Measurements from ENCODE around the gene OSGEP.

Gene OSGEP

DNA sequence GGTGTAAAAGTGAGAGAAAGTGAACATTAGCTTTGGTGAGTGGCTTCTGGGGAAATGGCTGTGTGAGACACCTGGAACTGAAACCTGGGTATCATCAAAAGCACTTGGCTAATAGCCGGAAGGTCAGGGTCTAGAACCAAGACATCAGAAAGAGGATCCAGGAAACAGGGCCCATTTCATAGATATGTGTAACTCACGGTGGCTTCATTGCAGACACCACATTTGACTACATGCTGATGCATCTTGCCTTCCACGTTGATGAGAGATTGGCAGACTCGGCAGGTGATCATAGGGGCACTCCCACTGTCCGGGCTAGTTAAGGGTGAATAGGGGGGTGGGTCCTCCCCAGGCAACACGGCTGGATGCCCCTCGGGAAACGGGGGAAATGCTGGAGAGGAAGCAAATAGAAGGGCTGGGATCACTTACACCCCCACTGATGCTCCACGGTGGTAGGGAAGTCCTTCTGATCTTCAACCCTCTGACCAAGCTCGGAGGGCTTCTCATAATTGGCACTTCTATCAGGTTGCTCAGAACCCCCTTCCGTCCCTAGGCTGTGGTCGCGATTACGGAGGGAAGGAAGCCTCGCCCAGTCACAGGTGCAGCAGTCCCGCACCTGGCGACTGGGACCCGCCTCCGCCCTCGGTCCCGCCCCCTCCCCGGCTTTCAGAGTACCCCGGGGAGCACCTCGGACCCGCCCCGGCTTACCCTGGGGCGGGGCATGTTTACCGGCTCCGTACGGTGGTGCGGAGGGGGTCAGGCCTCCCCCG lies 6.0 kb upstream of the OSGEP start (continued):
- TF ChIP-seq SALL2 (tag by site-specific recombination; IDR thresholded peaks at IDR 0.05; ENCODE audit: borderline replicate concordance) (no peak), ZNF324 (tag by site-specific recombination; IDR thresholded peaks at IDR 0.05) (no peak), ZNF416 (tag by site-specific recombination; IDR thresholded peaks at IDR 0.05) (no peak), ZNF747 (tag by site-specific recombination; IDR thresholded peaks at IDR 0.05) (no peak), HOXC10 (CRISPR knock-in tag; IDR thresholded peaks at IDR 0.05) (no peak), ZFP3 (tag by site-specific recombination; IDR thresholded peaks at IDR 0.05; ENCODE audit: low read depth) (no peak), SCRT2 (tag by site-specific recombination; IDR thresholded peaks at IDR 0.05) (no peak), ZFHX2 (tag by site-specific recombination; conservative IDR thresholded peaks at IDR 0.05) (0 out of 2 replicates have a peak, but pooled peaks have one; percentile 11), PRDM6 (tag by site-specific recombination; IDR thresholded peaks at IDR 0.05) (no peak), ZNF426 (tag by site-specific recombination; IDR thresholded peaks at IDR 0.05) (no peak), SETDB1 (IDR thresholded peaks at IDR 0.05; ENCODE audit: insufficient read length, low read length) (no peak), ZNF785 (tag by site-specific recombination; IDR thresholded peaks at IDR 0.05) (no peak)
- TF ChIP-seq, protein P1, sequence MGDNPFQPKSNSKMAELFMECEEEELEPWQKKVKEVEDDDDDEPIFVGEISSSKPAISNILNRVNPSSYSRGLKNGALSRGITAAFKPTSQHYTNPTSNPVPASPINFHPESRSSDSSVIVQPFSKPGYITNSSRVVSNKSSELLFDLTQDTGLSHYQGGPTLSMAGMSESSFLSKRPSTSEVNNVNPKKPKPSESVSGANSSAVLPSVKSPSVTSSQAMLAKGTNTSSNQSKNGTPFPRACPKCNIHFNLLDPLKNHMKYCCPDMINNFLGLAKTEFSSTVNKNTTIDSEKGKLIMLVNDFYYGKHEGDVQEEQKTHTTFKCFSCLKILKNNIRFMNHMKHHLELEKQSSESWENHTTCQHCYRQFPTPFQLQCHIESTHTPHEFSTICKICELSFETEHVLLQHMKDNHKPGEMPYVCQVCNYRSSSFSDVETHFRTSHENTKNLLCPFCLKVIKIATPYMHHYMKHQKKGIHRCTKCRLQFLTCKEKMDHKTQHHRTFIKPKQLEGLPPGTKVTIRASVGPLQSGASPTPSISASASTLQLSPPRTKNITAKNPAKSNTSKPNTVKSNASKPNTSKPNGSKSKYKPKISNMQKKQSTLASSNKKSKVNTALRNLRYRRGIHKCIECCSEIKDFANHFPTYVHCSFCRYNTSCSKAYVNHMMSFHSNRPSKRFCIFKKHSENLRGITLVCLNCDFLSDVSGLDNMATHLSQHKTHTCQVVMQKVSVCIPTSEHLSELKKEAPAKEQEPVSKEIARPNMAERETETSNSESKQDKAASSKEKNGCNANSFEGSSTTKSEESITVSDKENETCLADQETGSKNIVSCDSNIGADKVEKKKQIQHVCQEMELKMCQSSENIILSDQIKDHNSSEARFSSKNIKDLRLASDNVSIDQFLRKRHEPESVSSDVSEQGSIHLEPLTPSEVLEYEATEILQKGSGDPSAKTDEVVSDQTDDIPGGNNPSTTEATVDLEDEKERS (tag by site-specific recombination; IDR thresholded peaks at IDR 0.05) = no peak
- TF ChIP-seq, protein P2, sequence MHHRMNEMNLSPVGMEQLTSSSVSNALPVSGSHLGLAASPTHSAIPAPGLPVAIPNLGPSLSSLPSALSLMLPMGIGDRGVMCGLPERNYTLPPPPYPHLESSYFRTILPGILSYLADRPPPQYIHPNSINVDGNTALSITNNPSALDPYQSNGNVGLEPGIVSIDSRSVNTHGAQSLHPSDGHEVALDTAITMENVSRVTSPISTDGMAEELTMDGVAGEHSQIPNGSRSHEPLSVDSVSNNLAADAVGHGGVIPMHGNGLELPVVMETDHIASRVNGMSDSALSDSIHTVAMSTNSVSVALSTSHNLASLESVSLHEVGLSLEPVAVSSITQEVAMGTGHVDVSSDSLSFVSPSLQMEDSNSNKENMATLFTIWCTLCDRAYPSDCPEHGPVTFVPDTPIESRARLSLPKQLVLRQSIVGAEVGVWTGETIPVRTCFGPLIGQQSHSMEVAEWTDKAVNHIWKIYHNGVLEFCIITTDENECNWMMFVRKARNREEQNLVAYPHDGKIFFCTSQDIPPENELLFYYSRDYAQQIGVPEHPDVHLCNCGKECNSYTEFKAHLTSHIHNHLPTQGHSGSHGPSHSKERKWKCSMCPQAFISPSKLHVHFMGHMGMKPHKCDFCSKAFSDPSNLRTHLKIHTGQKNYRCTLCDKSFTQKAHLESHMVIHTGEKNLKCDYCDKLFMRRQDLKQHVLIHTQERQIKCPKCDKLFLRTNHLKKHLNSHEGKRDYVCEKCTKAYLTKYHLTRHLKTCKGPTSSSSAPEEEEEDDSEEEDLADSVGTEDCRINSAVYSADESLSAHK (tag by site-specific recombination; IDR thresholded peaks at IDR 0.05) = no peak
- TF ChIP-seq, protein P3, sequence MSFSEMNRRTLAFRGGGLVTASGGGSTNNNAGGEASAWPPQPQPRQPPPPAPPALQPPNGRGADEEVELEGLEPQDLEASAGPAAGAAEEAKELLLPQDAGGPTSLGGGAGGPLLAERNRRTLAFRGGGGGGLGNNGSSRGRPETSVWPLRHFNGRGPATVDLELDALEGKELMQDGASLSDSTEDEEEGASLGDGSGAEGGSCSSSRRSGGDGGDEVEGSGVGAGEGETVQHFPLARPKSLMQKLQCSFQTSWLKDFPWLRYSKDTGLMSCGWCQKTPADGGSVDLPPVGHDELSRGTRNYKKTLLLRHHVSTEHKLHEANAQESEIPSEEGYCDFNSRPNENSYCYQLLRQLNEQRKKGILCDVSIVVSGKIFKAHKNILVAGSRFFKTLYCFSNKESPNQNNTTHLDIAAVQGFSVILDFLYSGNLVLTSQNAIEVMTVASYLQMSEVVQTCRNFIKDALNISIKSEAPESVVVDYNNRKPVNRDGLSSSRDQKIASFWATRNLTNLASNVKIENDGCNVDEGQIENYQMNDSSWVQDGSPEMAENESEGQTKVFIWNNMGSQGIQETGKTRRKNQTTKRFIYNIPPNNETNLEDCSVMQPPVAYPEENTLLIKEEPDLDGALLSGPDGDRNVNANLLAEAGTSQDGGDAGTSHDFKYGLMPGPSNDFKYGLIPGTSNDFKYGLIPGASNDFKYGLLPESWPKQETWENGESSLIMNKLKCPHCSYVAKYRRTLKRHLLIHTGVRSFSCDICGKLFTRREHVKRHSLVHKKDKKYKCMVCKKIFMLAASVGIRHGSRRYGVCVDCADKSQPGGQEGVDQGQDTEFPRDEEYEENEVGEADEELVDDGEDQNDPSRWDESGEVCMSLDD (tag by site-specific recombination; IDR thresholded peaks at IDR 0.05) = no peak
- TF ChIP-seq, protein P4, sequence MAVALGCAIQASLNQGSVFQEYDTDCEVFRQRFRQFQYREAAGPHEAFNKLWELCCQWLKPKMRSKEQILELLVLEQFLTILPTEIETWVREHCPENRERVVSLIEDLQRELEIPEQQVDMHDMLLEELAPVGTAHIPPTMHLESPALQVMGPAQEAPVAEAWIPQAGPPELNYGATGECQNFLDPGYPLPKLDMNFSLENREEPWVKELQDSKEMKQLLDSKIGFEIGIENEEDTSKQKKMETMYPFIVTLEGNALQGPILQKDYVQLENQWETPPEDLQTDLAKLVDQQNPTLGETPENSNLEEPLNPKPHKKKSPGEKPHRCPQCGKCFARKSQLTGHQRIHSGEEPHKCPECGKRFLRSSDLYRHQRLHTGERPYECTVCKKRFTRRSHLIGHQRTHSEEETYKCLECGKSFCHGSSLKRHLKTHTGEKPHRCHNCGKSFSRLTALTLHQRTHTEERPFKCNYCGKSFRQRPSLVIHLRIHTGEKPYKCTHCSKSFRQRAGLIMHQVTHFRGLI (tag by site-specific recombination; IDR thresholded peaks at IDR 0.05) = no peak
